Glutamatergic neuron (in vitro differentiated cells): ENCODE measurements around the gene ALX4. TPM values are rescaled to one million over a fixed set of nuclear protein-coding genes. Genes with fewer than 3 reads are reported as not detected.

Experiments used
- DNase-seq: peaks from one replicate; pipeline ENCODE4 v3.0.0; 2022
- H3K27ac Mint-ChIP-seq: one replicate; pipeline ENCODE4 v1.8.0; 2020; ENCODE audit warnings: mild to moderate bottlenecking, mixed read lengths, inconsistent platforms; ENCODE audit not compliant: unreplicated experiment
- H3K27me3 Mint-ChIP-seq: one replicate; pipeline ENCODE4 v1.8.0; 2020; ENCODE audit warnings: mild to moderate bottlenecking, moderate library complexity, mixed read lengths, inconsistent platforms; ENCODE audit not compliant: unreplicated experiment
- H3K36me3 Mint-ChIP-seq: one replicate; pipeline ENCODE4 v1.8.0; 2020; ENCODE audit warnings: mild to moderate bottlenecking, mixed read lengths, inconsistent platforms; ENCODE audit not compliant: unreplicated experiment
- H3K4me1 Mint-ChIP-seq: one replicate; pipeline ENCODE4 v1.8.0; 2020; ENCODE audit warnings: mild to moderate bottlenecking, low read depth, mixed read lengths, inconsistent platforms; ENCODE audit not compliant: unreplicated experiment
- H3K4me3 Mint-ChIP-seq: one replicate; pipeline ENCODE4 v1.8.0; 2020; ENCODE audit warnings: mild to moderate bottlenecking, mixed read lengths, inconsistent platforms; ENCODE audit not compliant: unreplicated experiment
- H3K9me3 Mint-ChIP-seq: one replicate; pipeline ENCODE4 v1.8.0; 2020; ENCODE audit warnings: mild to moderate bottlenecking, moderate library complexity, mixed read lengths, inconsistent platforms; ENCODE audit not compliant: unreplicated experiment
- total RNA-seq: library from RNA; stranded (reverse); fragmentation: NEBNext Ultra II Directional; extraction: Animal tissue kit (Norgen Biotek cat#: 25700); gene quantifications from one replicate; pipeline ENCODE4 v1.2.1, GENCODE V29; 2021; ENCODE audit not compliant: unreplicated experiment
- TF ChIP-seq, protein P1 (sequence below): fragments of 200-600 bp; sonication (generic); IDR thresholded peaks from one replicate; pipeline ENCODE4 v1.5.0; 2021; ENCODE audit not compliant: partially characterized antibody, unreplicated experiment

The ALX4 gene
- total RNA-seq, 1 donor from 2014 or later, result not detected

DNA sequence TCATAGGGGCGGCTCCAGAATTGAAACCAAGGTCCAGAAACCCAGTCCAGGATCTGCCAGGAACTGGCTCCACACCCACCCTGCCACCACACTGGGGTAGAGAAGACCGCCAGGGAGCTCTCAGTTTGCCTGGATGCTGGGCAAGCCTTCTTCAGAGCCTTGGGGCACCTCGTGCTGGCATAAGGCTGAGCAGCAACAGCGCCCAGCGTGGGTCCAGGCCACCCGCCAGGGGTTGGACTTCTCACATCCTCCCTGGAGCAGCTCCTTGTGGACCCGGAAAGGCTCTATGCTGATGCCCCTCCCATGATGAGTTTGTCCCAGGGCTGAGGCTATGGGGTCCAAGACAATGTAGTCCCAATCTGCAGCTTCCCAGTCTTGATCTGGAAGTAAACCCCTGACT, 29.7 kb downstream of the ALX4 start:
- DNase-seq, result no peak
- no peaks in the 10 kb centered on the region for H3K36me3 Mint-ChIP-seq
- no peaks in the 10 kb centered on the region for H3K4me1 Mint-ChIP-seq
- TF ChIP-seq, protein P1, sequence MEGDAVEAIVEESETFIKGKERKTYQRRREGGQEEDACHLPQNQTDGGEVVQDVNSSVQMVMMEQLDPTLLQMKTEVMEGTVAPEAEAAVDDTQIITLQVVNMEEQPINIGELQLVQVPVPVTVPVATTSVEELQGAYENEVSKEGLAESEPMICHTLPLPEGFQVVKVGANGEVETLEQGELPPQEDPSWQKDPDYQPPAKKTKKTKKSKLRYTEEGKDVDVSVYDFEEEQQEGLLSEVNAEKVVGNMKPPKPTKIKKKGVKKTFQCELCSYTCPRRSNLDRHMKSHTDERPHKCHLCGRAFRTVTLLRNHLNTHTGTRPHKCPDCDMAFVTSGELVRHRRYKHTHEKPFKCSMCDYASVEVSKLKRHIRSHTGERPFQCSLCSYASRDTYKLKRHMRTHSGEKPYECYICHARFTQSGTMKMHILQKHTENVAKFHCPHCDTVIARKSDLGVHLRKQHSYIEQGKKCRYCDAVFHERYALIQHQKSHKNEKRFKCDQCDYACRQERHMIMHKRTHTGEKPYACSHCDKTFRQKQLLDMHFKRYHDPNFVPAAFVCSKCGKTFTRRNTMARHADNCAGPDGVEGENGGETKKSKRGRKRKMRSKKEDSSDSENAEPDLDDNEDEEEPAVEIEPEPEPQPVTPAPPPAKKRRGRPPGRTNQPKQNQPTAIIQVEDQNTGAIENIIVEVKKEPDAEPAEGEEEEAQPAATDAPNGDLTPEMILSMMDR, result no peak
- H3K27me3 Mint-ChIP-seq, result peaks cover 5% of the 10 kb centered on the region
- H3K4me3 Mint-ChIP-seq, result no peak overlapping the region
- H3K9me3 Mint-ChIP-seq, result no peaks in the 10 kb centered on the region
- H3K27ac Mint-ChIP-seq, result no peak overlapping the region

DNA sequence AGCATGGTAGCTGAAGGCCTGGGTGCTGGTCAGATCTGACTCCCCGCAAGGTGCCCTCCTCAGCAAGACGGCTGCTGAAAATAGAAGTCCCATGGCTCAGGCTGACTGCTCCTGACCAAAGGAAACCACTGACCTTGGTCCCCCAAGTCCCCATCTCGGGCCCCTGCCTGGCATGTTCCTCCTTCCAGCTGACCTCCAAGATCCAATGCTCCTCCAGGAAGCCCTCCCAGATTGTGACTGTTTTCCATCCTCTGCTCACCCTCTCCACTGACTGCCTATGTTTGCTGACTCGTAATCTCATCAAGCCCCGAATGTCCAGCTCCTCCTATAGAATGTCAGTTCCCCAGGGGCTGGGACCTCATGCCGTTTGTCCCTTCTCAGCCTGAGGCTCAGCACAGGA, 30.5 kb downstream of the ALX4 start:
- H3K4me3 Mint-ChIP-seq, result no peak overlapping the region
- H3K36me3 Mint-ChIP-seq, result no peaks in the 10 kb centered on the region
- H3K9me3 Mint-ChIP-seq, result no peaks in the 10 kb centered on the region
- no peak for DNase-seq
- H3K27me3 Mint-ChIP-seq, result peaks cover 5% of the 10 kb centered on the region
- no peaks in the 10 kb centered on the region for H3K4me1 Mint-ChIP-seq
- no peak overlapping the region for H3K27ac Mint-ChIP-seq
- TF ChIP-seq, protein P1, result no peak

GRCh38 chr11:44277196-44278090, 32.5 kb downstream of the ALX4 start:
- Mint-ChIP-seq H3K4me3 (no peak overlapping the region), H3K36me3 (no peaks in the 10 kb centered on the region), H3K9me3 (no peaks in the 10 kb centered on the region), H3K27ac (no peak overlapping the region), H3K4me1 (peaks cover 5% of the 10 kb centered on the region), H3K27me3 (peaks cover 3% of the 10 kb centered on the region)
- no peak for DNase-seq
- TF ChIP-seq, protein P1, result no peak

- peaks cover 4% of the 10 kb centered on the region for H3K9me3 Mint-ChIP-seq
- no peak overlapping the region for H3K4me3 Mint-ChIP-seq
- no peak overlapping the region for H3K27ac Mint-ChIP-seq
- H3K27me3 Mint-ChIP-seq, result peaks cover 3% of the 10 kb centered on the region
- no peak for DNase-seq
- no peaks in the 10 kb centered on the region for H3K36me3 Mint-ChIP-seq
- TF ChIP-seq, protein P1, result no peak
- H3K4me1 Mint-ChIP-seq, result peaks cover 5% of the 10 kb centered on the region
Observed at GRCh38 chr11:44275961-44276550, 33.9 kb downstream of the ALX4 start.

GRCh38 chr11:44275241-44275640, 34.7 kb downstream of the ALX4 start:
- TF ChIP-seq, protein P1, result no peak

More at GRCh38 chr11:44275241-44275640, 34.7 kb downstream of the ALX4 start:
- peaks cover 4% of the 10 kb centered on the region for H3K9me3 Mint-ChIP-seq
- no peak overlapping the region for H3K4me3 Mint-ChIP-seq
- peaks cover 5% of the 10 kb centered on the region for H3K4me1 Mint-ChIP-seq
- H3K27me3 Mint-ChIP-seq, result peaks cover 3% of the 10 kb centered on the region
- H3K36me3 Mint-ChIP-seq, result no peaks in the 10 kb centered on the region
- no peak for DNase-seq
- no peak overlapping the region for H3K27ac Mint-ChIP-seq
